Occipital lobe (tissue), 2 donors: ENCODE results near the gene PRKAR1A. TPM values are rescaled to one million over a fixed set of nuclear protein-coding genes. Genes with fewer than 3 reads are reported as not detected.
"Not testable (repeated sequence)": the region's sequence is repeated elsewhere in the genome, so short reads cannot be mapped to it uniquely, and the experiment has no call there.

ENCODE experiments used
- DNase-seq: peaks from one replicate; lab custom pipeline; 2025; lab: John Stamatoyannopoulos, UW
- total RNA-seq: library from RNA; depleted of rRNA; stranded (reverse); fragments of >200 nt; gene quantifications from one replicate; pipeline ENCODE4 v1.2.3, GENCODE V29; 2014

Gene PRKAR1A
- total RNA-seq, 1 donor from 2014 or later = 405 TPM

DNA sequence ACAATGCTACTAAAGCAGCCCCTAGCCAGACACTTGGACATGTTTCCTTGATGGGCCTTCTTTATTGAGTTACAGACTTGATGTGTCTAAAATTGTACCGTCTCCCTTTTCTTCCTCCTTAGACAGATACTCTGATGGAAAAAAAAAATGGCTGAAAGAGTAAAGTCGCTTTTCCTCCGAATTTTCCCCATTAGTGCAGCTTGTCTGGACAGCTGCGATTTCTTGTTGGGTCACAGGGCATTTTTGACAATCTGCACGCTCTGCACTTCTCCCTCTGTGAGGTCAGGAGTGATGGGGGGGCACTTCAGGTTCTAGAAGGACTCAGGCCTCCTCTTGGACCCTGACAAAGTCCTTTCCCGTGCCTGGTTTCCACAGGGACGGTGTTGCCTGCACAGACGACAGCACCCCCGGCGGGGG lies 968 bp upstream of the PRKAR1A start:
- DNase-seq = no peak

DNA sequence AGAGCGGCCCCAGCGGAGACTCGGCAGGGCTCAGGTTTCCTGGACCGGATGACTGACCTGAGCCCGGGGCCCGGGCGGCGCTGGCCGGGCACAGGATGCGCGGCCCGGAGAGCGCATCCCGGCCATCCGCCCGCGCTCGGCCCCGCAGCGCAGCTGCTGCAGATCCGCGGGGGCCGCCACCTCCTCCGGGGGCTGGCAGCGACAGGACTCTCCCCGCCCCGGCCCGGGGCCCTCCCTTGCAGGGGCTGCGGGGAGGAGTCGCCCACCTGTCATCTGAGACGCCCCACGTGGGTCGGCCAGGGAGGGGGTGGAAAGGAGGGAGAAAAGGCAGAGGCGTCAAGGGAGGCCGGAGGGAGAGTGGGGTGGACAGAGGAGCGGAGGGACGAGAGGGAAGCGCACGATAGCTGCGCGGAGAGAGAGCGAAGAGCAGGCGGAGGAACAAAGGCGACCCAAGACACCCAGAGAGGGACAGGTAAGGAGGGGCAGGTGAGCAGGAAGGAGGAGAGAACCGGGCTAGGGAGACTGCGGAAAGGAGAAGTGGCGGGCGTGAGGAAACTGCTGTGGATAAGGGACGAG lies 471 bp upstream of the PRKAR1A start:
- peak; percentile 83 for DNase-seq

DNA sequence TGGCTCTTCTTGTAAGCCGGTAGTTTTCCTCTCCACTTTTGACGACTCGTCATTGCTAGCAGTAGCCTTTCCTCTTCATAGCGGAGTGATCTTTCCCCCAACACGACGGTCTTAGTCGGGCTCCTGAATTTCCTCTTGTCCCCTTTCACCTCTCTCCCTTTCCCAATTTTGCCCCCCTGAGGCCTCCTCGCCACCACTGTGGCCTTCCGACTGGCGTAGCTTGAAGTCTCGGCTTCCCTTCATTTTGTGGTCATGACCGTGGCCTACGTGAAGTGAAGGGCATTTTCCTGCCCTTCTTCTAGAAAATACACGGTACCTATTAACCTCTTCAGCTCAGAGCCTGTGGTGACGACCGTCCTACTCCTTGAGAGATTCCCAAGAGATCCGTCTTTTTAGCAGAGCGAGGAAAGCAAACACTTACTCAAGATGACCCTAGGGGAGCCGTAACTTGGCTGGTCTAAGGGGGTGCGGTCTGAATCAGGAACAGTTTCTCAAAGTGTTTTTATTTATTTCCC lies 787 bp downstream of the PRKAR1A start:
- DNase-seq = no peak

DNA sequence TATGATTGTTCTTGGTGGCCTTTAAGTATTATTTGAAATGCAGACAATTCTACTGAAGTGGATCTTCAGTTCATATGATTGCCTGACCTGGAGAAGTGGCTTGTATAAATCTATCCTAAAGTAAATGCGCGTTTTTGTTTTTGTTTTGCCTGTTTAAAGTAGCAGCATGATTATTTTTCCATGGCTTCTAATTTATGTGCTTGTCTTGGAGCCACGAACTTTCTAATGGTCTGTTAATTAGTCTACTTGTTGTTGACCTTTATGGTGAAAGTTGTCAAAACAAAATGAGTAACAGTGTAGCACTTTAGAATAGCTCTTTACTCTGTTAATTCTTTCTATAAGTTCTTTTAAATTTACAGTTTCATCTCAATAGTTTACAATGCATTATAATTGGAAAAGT lies 1.7 kb downstream of the PRKAR1A start:
- DNase-seq = no peak

DNA sequence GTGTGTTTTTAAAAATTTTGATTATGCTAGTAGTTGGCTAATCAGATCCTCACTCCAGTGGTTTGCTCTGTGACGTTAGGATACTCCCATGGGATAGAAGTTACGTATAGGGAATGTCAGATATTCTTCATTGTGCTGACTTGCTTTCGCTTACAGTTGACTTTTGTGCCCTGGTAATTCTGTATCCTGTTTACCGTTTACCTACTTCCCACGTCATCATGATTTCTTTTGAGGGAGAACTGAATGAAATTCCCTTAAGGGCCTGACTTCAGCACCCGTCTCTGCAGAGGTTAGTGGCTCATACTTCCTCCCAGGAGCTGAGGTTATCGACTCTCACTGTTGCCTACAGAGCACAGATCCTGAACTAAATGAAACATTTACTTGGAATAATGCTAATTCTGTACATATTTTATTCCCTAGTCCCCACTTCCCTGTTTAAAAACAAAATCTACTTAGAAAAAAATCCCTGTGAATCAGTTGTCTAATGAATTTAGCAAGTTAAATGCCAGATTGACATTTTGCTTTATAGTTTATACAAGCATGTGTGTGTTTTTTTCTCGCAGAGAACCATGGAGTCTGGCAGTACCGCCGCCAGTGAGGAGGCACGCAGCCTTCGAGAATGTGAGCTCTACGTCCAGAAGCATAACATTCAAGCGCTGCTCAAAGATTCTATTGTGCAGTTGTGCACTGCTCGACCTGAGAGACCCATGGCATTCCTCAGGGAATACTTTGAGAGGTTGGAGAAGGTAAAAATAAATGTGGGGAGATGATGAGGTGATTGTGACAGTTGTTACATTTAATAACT lies 2.8 kb downstream of the PRKAR1A start:
- DNase-seq = no peak

DNA sequence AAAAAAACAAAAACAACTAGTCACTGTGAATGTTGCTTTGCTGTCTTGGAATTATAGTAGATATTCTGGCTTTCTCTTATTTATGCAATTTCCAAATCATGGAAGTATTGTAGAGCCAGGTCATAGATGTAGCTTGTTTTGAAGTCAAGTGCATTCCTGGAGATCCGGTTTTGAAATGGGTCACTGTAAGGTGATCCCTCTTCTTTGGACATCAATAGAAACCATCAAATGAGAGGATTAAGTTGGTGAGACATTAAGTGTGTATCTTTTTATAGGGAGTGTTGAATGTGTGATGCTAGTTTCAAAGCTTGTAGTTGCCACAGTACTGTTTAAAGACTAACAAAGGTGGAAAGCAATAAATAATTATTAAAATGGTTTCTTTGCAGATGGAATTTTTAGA lies 4.5 kb downstream of the PRKAR1A start:
- no peak for DNase-seq

DNA sequence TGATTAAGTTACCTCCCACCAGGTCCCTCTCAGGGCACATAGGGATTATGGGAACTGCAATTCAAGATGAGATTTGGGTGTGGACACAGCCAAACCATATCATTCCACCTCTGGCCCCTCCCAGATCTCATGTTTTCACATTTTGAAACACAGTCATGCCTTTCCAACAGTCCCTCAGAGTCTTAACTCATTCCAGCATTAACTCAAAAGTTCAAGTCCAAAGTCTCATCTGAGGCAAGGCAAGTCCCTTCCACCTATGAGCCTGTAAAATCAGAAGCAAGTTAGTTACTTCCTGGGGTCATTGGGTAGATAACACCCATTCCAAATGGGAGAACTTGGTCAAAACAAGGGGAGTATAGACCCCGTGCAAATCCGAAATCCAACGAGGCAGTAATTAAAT lies 5.4 kb downstream of the PRKAR1A start:
- DNase-seq = not testable (repeated sequence)

DNA sequence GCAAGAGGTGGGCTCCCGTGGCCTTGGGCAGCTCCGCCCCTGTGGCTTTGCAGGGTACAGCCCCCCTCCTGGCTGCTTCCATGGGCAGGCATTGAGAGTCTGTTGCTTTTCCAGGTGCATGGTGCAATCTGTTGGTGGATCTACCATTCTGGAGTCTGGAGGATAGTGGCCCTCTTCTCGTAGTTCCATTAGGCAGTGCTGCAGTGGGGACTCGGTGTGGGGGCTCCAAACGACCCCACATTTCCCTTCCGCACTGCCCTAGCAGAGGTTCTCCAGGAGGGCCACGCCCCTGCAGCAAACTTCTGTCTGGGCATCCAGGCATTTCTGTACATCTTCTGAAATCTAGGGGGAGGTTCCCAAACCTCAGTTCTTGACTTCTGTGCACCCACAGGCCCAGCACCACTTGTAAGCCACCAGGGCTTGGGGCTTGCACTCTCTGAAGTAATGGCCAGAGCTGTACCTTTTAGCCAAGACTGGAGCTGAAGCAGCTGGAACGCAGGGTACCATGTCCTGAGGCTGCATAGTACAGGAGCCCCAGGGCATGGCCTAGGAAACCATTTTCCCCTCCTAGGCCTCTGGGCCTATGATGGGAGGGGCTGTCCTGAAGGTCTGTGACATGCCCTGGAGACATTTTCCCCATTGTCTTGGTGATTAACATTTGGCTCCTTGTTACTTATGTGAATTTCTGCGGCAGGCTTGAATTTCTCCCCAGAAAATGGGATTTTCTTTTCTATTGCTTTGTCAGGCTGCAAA lies 6.0 kb downstream of the PRKAR1A start:
- no peak for DNase-seq

DNA sequence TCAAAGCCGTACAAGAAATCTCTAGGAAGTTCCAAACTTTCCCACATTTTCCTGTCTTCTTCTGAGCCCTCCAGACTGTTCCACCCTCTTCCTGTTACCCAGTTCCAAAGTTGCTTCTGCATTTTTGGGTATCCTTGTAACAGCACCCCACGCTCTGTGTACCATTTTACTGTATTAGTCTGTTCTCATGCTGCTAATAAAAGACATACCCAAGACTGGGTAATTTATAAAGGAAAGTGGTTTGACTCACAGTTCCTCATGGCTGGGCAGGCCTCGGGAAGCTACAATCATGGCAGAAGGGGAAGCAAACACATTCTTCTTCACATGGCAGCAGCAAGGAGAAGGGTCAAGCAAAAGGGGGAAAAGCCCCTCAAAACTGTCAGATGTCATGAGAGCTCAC lies 6.8 kb downstream of the PRKAR1A start:
- not testable (repeated sequence) for DNase-seq

DNA sequence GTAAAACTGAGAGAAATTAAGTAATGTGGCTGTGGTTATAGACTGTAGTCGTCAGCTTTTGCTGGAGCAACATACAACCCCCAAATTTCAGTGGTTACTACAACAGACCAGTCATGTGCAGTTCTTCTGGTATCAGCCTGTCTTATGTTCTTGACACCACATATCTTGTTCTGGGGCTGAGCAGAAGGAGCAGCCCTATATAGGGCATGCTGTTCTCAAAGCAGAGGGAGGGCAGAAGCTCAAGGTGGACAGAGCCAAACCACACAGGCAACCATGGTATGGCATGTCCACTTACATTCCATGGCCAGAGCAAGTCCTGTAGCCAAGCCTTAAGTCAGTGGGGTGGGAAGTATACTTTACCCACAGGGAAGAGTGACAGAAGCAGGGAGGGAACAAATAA lies 7.7 kb downstream of the PRKAR1A start:
- no peak for DNase-seq

DNA sequence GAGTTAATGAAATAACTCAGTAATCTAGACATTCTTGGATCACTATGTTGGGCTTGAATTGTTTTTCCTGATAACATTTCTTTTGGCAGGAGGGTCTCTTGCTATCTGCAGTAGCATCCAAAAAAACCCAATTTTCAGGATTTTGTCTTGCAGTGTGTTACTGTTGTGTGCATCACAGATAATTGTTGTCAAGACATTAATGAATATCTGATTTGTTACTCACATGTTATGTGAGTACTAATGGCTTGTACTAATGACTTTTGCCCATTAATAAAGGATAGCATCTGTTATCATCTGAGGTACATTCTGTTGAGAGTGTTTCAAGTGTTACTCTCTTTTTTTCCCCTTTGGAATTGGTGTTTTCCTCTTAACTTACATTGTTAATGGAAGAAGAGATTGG lies 10.0 kb downstream of the PRKAR1A start:
- no peak for DNase-seq

DNA sequence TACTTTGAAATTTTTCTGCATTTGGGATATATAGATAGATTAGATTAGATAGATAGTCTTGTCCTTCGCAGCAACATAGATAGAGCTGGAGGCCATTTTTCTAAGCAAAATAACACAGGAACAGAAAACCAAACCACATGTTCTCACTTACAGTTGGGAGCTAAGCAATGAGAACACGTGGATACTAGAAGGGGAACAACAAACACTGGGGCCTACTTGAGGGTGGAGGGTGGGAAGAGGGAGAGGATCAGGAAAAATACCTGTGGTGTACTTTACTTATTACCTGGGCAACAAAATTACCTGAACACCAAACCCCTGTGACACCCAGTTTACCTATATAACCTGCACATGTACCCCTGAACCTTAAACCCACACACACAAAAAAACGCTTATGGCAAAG lies 14.3 kb downstream of the PRKAR1A start:
- DNase-seq = no peak

DNA sequence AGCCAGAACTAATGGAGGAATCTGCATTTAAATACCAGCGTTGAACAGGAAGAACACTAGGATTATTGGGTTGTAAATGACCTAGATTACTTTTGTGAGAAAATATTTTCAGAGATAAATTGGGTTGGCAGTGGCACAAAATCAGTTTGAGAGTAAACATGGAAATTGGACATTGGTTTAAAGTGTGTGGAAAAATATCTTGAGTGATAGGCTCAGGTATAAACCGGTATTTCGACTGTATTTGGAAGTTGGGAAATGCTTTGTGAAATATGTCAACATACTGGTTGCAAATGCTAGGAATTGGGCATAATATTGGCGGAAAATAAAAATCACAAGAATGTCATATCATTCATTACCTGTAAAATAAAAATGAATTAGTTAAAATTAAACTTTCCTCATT lies 15.1 kb downstream of the PRKAR1A start:
- no peak for DNase-seq

DNA sequence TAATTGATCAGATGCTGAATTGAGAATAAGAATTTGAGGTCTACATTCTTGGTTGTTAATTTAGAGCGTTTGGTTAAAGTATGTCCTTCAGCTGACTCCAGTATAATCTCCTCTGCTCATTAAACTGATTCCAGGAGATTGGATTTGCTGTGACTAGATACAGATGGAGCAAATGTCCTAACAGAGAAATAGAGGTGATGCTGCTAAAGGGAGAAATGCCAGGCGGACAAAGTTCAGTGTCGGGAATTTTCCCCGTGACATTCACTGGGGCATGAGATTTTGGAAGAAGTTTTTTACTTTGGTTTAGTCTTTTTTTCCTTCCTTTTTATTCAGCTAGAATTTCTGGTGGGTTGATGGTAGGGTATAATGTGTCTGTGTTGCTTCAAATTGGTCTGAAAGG lies 19.0 kb downstream of the PRKAR1A start:
- DNase-seq = no peak

DNA sequence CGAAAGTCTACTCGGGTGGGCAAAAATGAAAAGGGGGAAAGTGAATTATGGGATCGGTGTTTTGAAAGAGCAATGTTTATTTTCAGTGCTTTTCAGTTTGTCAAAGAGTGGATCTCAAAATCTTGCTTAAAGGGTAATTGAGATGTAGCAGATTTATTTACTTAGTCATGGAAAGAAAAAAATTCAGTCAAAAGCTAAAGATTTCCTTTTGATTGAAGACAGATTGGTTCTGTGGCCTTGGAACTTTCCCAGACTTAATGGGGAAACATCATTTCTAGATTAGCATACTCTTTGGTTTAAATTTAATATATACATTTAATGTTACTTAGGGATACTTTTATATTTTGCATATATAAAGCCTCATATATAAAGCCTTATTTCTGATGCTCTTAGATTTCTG lies 20.6 kb downstream of the PRKAR1A start:
- no peak for DNase-seq

DNA sequence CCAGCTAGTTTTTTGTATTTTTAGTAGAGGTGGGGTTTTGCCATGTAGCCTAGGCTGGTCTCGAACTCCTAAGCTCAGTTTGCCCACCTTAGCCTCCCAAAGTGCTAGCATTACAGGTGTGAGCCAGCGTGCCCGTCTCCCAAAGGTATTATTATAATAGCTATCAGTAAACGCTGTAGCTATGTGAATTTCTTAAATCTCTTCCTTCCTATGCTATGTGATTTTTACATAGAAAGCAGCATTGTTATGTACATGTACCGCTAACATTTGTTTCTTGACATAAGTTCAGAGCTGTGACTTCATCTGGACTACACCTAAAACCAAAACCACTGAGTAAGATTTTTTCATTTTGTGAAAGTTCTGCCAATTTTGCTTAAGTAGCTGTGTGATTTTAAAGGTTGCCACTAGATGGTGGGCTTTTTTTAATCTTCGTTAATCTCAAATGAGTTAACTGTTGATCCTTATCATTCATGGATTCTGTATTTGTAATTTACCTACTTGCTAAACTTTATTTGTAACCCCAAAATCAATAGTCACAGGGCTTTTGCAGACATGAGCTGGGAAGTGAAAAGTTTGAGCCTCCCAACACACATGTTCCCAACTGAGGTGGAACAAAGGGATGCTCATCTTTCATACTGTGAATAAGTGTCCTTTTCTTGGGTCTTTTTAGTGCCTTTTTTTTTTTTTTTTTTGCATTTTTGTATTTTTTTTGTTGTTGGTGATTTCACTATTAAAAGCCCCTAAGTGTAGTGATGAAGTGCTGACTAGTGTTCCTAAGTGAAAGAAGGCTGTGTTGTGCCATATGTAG lies 21.9 kb downstream of the PRKAR1A start:
- DNase-seq = no peak

DNA sequence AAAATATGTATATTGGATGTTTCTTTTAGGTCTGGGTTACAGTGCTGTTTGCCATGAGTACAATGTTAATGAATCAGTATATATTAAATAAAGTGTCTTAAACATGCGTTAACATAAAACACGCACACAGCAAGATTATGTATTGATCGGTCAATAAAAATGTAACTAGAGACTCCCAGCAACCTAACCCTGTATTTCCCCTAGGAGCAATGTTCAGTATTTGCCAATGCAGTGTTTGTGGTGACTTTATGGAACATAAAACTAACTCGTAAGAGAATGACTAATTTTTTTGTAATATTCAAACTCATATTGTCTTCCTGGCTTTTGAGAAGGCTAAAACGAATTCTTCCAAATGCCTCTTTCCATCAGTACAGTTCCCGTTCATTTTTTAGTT lies 22.5 kb downstream of the PRKAR1A start:
- DNase-seq = no peak

DNA sequence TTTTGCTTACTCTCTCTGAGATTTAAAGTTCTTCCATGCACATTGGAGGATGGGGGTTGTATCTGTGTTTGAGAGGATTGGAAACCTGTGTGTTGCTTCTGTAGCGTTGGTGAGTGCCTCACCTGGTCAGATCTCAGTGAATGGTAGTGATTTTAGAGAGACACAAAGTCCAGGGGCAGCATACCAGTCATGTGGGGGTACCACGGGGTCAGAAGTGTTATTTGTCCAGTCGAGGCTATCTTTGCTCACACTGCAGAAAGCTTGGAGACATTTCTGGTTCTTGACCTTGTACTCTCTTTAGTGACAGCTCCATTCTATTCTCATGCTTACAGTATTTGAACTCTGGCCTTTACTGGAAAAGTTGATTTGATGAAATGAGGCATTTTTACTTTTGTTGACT lies 23.7 kb downstream of the PRKAR1A start:
- no peak for DNase-seq

DNA sequence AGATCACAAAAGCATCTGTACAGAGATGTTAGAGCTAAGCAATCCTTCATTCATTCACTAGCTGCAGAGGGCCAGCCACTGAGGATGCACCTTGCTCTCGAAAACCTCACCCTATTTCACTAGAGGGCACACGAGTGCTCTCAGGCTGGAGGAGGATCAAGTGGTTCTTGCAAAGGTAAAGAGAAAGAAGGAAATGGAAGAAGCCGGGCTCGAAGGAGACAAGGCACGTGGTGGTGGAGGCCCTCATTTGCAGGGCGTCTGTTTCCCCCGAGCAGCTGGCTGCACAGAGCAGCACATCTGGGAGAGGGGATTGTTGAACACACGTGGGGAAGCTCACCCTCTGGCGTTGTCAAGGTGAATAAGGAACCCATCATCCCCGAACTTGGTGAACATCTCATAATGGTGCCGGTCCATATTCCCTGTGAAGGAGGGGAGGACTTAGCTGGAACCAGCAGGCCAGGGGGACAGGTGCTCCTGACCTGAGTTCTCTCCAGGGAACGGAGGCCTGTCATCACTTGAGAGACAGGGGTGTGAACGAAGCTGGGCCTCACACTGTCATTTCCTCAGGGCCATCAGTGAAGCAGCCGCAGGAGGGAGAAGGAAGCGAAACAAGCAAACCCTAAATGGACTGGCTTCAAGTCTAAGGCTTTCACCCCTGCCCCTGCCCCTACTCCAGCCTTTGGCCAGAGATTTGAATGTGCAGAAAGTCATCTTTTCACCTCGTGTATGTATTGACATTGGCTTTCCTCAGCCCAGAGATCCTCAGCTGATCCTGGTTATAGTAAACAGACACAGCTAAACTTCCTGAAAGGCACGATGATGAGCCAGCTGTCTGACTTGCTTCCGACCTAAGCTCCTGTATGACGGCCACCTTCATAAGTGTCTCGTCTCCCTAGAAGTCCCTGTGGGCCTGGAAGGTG lies 27.6 kb downstream of the PRKAR1A start:
- no peak for DNase-seq

DNA sequence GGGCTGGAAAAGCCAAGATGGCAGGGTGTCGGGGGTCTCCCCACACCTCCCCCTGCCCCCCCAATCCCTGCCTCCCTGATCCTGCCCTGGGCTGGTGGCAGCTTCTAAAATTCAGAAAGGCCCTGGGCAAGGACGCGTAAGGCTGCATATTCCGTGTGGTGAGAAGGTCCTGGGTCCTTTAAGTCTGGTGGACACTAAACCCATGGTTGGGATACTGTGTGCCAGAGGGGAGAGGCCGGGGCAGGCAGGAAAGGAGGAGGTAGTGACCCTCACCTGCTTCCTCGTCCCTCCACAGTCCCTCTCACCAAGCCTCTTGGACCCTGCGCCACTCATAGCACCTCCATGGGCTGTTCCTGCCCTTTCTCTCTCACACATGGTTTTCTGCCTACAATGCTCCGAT lies 28.8 kb downstream of the PRKAR1A start:
- DNase-seq = no peak

DNA sequence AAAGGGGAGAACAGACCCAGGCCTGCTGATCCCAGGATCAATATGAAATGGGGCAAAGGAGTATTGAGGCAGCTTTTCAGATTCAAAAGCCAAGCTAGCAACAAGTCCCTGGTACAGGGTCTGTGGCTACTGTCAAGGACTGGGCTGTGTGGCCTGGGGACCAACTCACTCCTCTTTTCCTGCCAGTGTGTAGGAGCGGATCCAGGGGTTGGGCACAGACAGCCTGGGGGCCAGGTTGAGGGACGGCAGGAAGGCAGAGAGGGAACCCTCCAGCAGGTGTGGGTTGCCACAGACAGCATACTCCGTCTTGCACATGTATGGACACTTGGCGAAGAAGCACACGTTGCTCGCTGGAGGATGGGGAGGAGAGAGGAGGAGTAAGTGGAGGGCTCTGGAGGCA lies 29.6 kb downstream of the PRKAR1A start:
- no peak for DNase-seq
